Thoracic aorta (tissue), 2 donors: ENCODE results near the gene KIF16B. TPM values are rescaled to one million over a fixed set of nuclear protein-coding genes. Genes with fewer than 3 reads are reported as not detected.

Experiments
- ATAC-seq: fragments of 150-250 bp; one replicate; pipeline ENCODE4 v1.8.0; 2017; ENCODE audit warnings: low read depth; ENCODE audit not compliant: insufficient number of reproducible peaks, low FRiP score
- DNase-seq: peaks from one replicate; pipeline ENCODE4 v3.0.0-alpha.2; 2020; ENCODE audit warnings: low spot score
- H3K27ac ChIP-seq, 2 donors: fragments of 200-600 bp; sonication (generic); 1 replicate in 1 of 2; 2 replicates in 1 of 2; pipeline ENCODE4 v1.5.1; 2016; ENCODE audit warnings: mild to moderate bottlenecking in 2 of 2, moderate library complexity in 2 of 2
- H3K27me3 ChIP-seq: fragments of 200-600 bp; sonication (generic); replicated peaks from 2 replicates; pipeline ENCODE4 v1.6.0; 2016; ENCODE audit warnings: mild to moderate bottlenecking; ENCODE audit not compliant: insufficient read depth
- H3K36me3 ChIP-seq: fragments of 200-600 bp; sonication (generic); one replicate; pipeline ENCODE4 v1.5.1; 2016
- H3K4me1 ChIP-seq, 2 donors: fragments of 200-600 bp; sonication (generic); 1 replicate in 1 of 2; 2 replicates in 1 of 2; pipeline versions ENCODE4 v1.5.1 to v1.6.0; 2016; ENCODE audit warnings: low read depth in 2 of 2, mild to moderate bottlenecking in 1 of 2; ENCODE audit not compliant: control insufficient read depth in 1 of 2
- H3K4me3 ChIP-seq: fragments of 200-600 bp; sonication (generic); 2 replicates; pipeline ENCODE4 v1.5.1; 2016; ENCODE audit warnings: mild to moderate bottlenecking
- H3K9me3 ChIP-seq: fragments of 200-600 bp; sonication (generic); 2 replicates; pipeline ENCODE4 v1.5.1; 2016
- CTCF ChIP-seq: fragments of 200-600 bp; sonication (generic); IDR thresholded peaks from one replicate; pipeline ENCODE4 v1.5.1; 2019; ENCODE audit warnings: antibody characterized with exemption
- total RNA-seq, 2 donors: library from RNA; depleted of rRNA; stranded (reverse); fragments of >200 nt; gene quantifications; one replicate each; pipeline versions ENCODE4 v1.1.0 to v1.2.3, GENCODE V29; 2016

Gene KIF16B
- total RNA-seq, 2 donors from 2014 or later = 16.5 to 21.3 TPM

GRCh38 chr20:16483024-16483423 lies 90.2 kb downstream of the KIF16B start:
- Histone ChIP-seq H3K27ac (no peak overlapping the region), H3K4me1 (no peaks in the 10 kb centered on the region), H3K4me3 (no peak overlapping the region), H3K27me3 (no peaks in the 10 kb centered on the region), H3K9me3 (no peaks in the 10 kb centered on the region), H3K36me3 (no peaks in the 10 kb centered on the region)
- no peak for TF ChIP-seq CTCF
- no peak for DNase-seq
- ATAC-seq = no peak

GRCh38 chr20:16481977-16482376 lies 91.3 kb downstream of the KIF16B start:
- DNase-seq (no peak), ATAC-seq (no peak)
- H3K4me3 ChIP-seq = no peak overlapping the region
- TF ChIP-seq CTCF = no peak
- H3K9me3 ChIP-seq = no peaks in the 10 kb centered on the region
- H3K27ac ChIP-seq = no peak overlapping the region
- H3K36me3 ChIP-seq = no peaks in the 10 kb centered on the region
- no peaks in the 10 kb centered on the region for H3K27me3 ChIP-seq
- H3K4me1 ChIP-seq = no peaks in the 10 kb centered on the region

- H3K27ac ChIP-seq = no peak overlapping the region
- no peaks in the 10 kb centered on the region for H3K9me3 ChIP-seq
- DNase-seq = no peak
- no peak for ATAC-seq
- H3K36me3 ChIP-seq = no peaks in the 10 kb centered on the region
- no peak for TF ChIP-seq CTCF
- no peaks in the 10 kb centered on the region for H3K27me3 ChIP-seq
- H3K4me3 ChIP-seq = no peak overlapping the region
- peaks cover 9 to 12% of the 10 kb centered on the region in 2 donors for H3K4me1 ChIP-seq
Measured at GRCh38 chr20:16479666-16480065, 93.6 kb downstream of the KIF16B start.

- ATAC-seq (no peak), DNase-seq (no peak)
- H3K27me3 ChIP-seq = no peaks in the 10 kb centered on the region
- TF ChIP-seq CTCF = no peak
- peaks cover 9 to 14% of the 10 kb centered on the region in 2 donors for H3K4me1 ChIP-seq
- no peak overlapping the region for H3K4me3 ChIP-seq
- no peak overlapping the region for H3K27ac ChIP-seq
- no peaks in the 10 kb centered on the region for H3K36me3 ChIP-seq
- H3K9me3 ChIP-seq = no peaks in the 10 kb centered on the region
Measured at GRCh38 chr20:16477632-16478031, 95.6 kb downstream of the KIF16B start.

DNA sequence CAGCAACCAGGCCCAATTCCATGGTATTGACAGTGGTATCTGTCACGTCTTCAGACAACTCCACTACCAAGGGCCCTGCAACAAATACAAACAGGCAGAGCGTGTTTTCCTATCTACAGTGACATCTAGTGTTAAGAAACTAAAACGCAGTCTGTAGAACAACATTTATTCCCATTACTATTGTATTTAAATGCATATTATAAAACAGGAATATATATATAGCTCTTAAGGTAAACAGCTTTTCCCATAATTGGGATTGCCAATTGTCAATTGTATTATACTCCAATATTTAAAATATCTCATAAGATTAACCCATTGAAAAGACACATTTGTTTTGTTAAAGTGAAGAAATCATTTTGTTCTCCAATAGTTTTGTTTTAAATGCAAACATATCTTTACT lies 97.2 kb downstream of the KIF16B start:
- Histone ChIP-seq H3K27ac (no peak overlapping the region), H3K27me3 (no peaks in the 10 kb centered on the region), H3K4me3 (no peak overlapping the region), H3K4me1 (peaks cover 9 to 14% of the 10 kb centered on the region in 2 donors), H3K9me3 (no peaks in the 10 kb centered on the region), H3K36me3 (no peaks in the 10 kb centered on the region)
- ATAC-seq (peak; percentile 49), DNase-seq (no peak)
- TF ChIP-seq CTCF = peak; percentile 67
